H9 (cell line): ENCODE data around the gene TRIM44. TPM values are rescaled to one million over a fixed set of nuclear protein-coding genes. Genes with fewer than 3 reads are reported as not detected.

Source experiments
- DNase-seq: peaks from one replicate; pipeline ENCODE4 v3.0.0-alpha.2; 2017
- H2AFZ ChIP-seq: one replicate; pipeline ENCODE4 v1.6.1; 2013; ENCODE audit warnings: mild to moderate bottlenecking, low read length, control low read depth, moderate library complexity
- H2AK5ac ChIP-seq: 2 replicates; pipeline ENCODE4 v1.6.1; 2013; ENCODE audit warnings: low read length, control low read depth, mixed read lengths; ENCODE audit not compliant: insufficient read length
- H2BK120ac ChIP-seq: one replicate; pipeline ENCODE4 v1.6.1; 2013; ENCODE audit warnings: low read depth, mild to moderate bottlenecking, low read length, control low read depth, inconsistent platforms; ENCODE audit not compliant: poor library complexity, severe bottlenecking
- H2BK12ac ChIP-seq: 2 replicates; pipeline ENCODE4 v1.6.1; 2013; ENCODE audit warnings: low read length, control low read depth, mixed read lengths, low read depth; ENCODE audit not compliant: insufficient read length
- H2BK15ac ChIP-seq: 2 replicates; pipeline ENCODE4 v1.6.1; 2013; ENCODE audit warnings: low read depth, low read length, control low read depth
- H2BK20ac ChIP-seq: one replicate; pipeline ENCODE4 v1.6.1; 2013; ENCODE audit warnings: low read depth, mild to moderate bottlenecking, low read length, control low read depth, inconsistent platforms; ENCODE audit not compliant: poor library complexity, severe bottlenecking
- H2BK5ac ChIP-seq: 2 replicates; pipeline ENCODE4 v1.6.1; 2013; ENCODE audit warnings: low read length, control low read depth, mixed read lengths; ENCODE audit not compliant: insufficient read length
- H3K14ac ChIP-seq: 2 replicates; pipeline ENCODE4 v1.6.1; 2013; ENCODE audit warnings: low read length, control low read depth; ENCODE audit not compliant: insufficient read depth
- H3K18ac ChIP-seq: 2 replicates; pipeline ENCODE4 v1.6.1; 2013; ENCODE audit warnings: low read depth, mild to moderate bottlenecking, mixed read lengths, low read length, control low read depth; ENCODE audit not compliant: insufficient read length
- H3K23ac ChIP-seq: 2 replicates; pipeline ENCODE4 v1.6.1; 2013; ENCODE audit warnings: low read length, control low read depth, mixed read lengths, low read depth; ENCODE audit not compliant: insufficient read length
- H3K23me2 ChIP-seq: 2 replicates; pipeline ENCODE4 v1.6.1; 2013; ENCODE audit warnings: low read depth, mild to moderate bottlenecking, mixed read lengths, low read length, control low read depth; ENCODE audit not compliant: insufficient read length, poor library complexity, severe bottlenecking
- H3K27ac ChIP-seq: 2 replicates; pipeline ENCODE4 v1.5.1; 2013; ENCODE audit warnings: low read length, control low read depth, mixed read lengths, low read depth; ENCODE audit not compliant: insufficient read length
- H3K27me3 ChIP-seq: 2 replicates; pipeline ENCODE4 v1.6.1; 2013; ENCODE audit warnings: low read length, control low read depth, inconsistent platforms; ENCODE audit not compliant: insufficient read depth
- H3K4ac ChIP-seq: 2 replicates; pipeline ENCODE4 v1.6.1; 2013; ENCODE audit warnings: low read depth, mild to moderate bottlenecking, control low read depth, inconsistent platforms, low read length, moderate library complexity
- H3K4me1 ChIP-seq: 2 replicates; pipeline ENCODE4 v1.6.1; 2013; ENCODE audit warnings: low read length, control low read depth, inconsistent platforms; ENCODE audit not compliant: insufficient read depth
- H3K4me2 ChIP-seq: 2 replicates; pipeline ENCODE4 v1.6.1; 2013; ENCODE audit warnings: low read length, control low read depth, mixed read lengths; ENCODE audit not compliant: insufficient read length, insufficient read depth
- H3K56ac ChIP-seq: 2 replicates; pipeline ENCODE4 v1.6.1; 2013; ENCODE audit warnings: low read depth, mild to moderate bottlenecking, mixed read lengths, low read length, control low read depth; ENCODE audit not compliant: insufficient read length
- H3K79me1 ChIP-seq: 2 replicates; pipeline ENCODE4 v1.6.1; 2013; ENCODE audit warnings: low read depth, mild to moderate bottlenecking, moderate library complexity, low read length, control low read depth, inconsistent platforms; ENCODE audit not compliant: insufficient read depth, poor library complexity, severe bottlenecking
- H3K79me2 ChIP-seq: 2 replicates; pipeline ENCODE4 v1.6.1; 2013; ENCODE audit warnings: low read length, control low read depth, inconsistent platforms; ENCODE audit not compliant: insufficient read depth
- H3K9ac ChIP-seq: 2 replicates; pipeline ENCODE4 v1.6.1; 2013; ENCODE audit warnings: low read length, control low read depth, mixed read lengths; ENCODE audit not compliant: insufficient read length; ENCODE audit errors: extremely low read depth
- H3K9me3 ChIP-seq: one replicate; pipeline ENCODE4 v1.6.1; 2013; ENCODE audit warnings: low read depth, low read length, inconsistent platforms; ENCODE audit not compliant: control insufficient read depth
- H3T11ph ChIP-seq: one replicate; pipeline ENCODE4 v1.6.1; 2013; ENCODE audit warnings: mild to moderate bottlenecking, low read length, control low read depth, inconsistent platforms
- H4K20me1 ChIP-seq: one replicate; pipeline ENCODE4 v1.6.1; 2013; ENCODE audit not compliant: control insufficient read depth, insufficient read length, insufficient read depth
- H4K5ac ChIP-seq: 2 replicates; pipeline ENCODE4 v1.6.1; 2013; ENCODE audit warnings: low read depth, mild to moderate bottlenecking, mixed read lengths, low read length, control low read depth; ENCODE audit not compliant: insufficient read length
- H4K8ac ChIP-seq: replicated peaks from 2 replicates; pipeline ENCODE4 v1.6.1; 2013; ENCODE audit warnings: low read length, control low read depth, mixed read lengths, low read depth; ENCODE audit not compliant: insufficient read length
- H4K91ac ChIP-seq: 2 replicates; pipeline ENCODE4 v1.6.1; 2013; ENCODE audit warnings: low read depth, mild to moderate bottlenecking, moderate library complexity, mixed read lengths, low read length, control low read depth; ENCODE audit not compliant: insufficient read length
- H3K27ac Mint-ChIP-seq, 3 experiments: 2 replicates in 2 of 3; 3 replicates in 1 of 3; pipeline ENCODE4 v1.8.0; 2020 to 2021; ENCODE audit warnings: mixed read lengths in 3 of 3, mild to moderate bottlenecking in 1 of 3, moderate library complexity in 1 of 3
- H3K27me3 Mint-ChIP-seq: 2 replicates; pipeline ENCODE4 v1.8.0; 2021; ENCODE audit warnings: low read depth, mild to moderate bottlenecking, moderate library complexity, mixed read lengths
- H3K36me3 Mint-ChIP-seq, 3 experiments: 2 replicates in 2 of 3; 3 replicates in 1 of 3; pipeline ENCODE4 v1.8.0; 2020 to 2021; ENCODE audit warnings: low read depth in 3 of 3, mixed read lengths in 3 of 3; ENCODE audit not compliant: insufficient read depth in 1 of 3
- H3K4me1 Mint-ChIP-seq, 2 experiments: 2 replicates each; pipeline ENCODE4 v1.8.0; 2020; ENCODE audit warnings: mixed read lengths in 2 of 2
- H3K4me3 Mint-ChIP-seq, 2 experiments: 2 replicates in 1 of 2; 3 replicates in 1 of 2; pipeline ENCODE4 v1.8.0; 2020 to 2021; ENCODE audit warnings: mild to moderate bottlenecking in 2 of 2, mixed read lengths in 2 of 2, moderate library complexity in 1 of 2
- H3K9me3 Mint-ChIP-seq, 2 experiments: 2 replicates in 1 of 2; 3 replicates in 1 of 2; pipeline ENCODE4 v1.8.0; 2020; ENCODE audit warnings: mild to moderate bottlenecking in 2 of 2, mixed read lengths in 2 of 2, moderate library complexity in 1 of 2
- CTCF ChIP-seq: fragments of 200-600 bp; sonication (generic); conservative IDR thresholded peaks from 3 replicates; pipeline ENCODE4 v1.8.0; 2021; ENCODE audit warnings: antibody characterized with exemption, mild to moderate bottlenecking
- WGBS: extraction: QIAGEN DNeasy Blood & Tissue Kit; methylation state at CpG from one replicate; pipeline ENCODE4 v1.1.7; 2013; ENCODE audit warnings: missing lambda C conversion rate, low lambda C conversion rate, mixed read lengths; ENCODE audit not compliant: insufficient read length; ENCODE audit errors: extremely low coverage; 5-methylcytosine and 5-hydroxymethylcytosine counted together
- total RNA-seq: library from RNA; stranded (reverse); gene quantifications from 2 replicates; pipeline ENCODE4 v1.2.1, GENCODE V29; 2021

The TRIM44 gene
- total RNA-seq, 1 experiment from 2014 or later = 37.7 TPM

GRCh38 chr11:35680506-35680905, 17.9 kb downstream of the TRIM44 start:
- Mint-ChIP-seq H3K27ac (no peak overlapping the region), H3K27me3 (no peaks in the 10 kb centered on the region), H3K9me3 (no peaks in the 10 kb centered on the region), H3K4me3 (no peak overlapping the region), H3K4me1 (peaks cover 6 to 14% of the 10 kb centered on the region in 2 experiments), H3K36me3 (peaks cover 2 to 6% (median 5%) of the 10 kb centered on the region in 3 experiments; a peak in 4 of 7 replicates)
- Histone ChIP-seq H3K79me1 (no peaks in the 10 kb centered on the region), H3K4me2 (no peak overlapping the region), H3K18ac (no peak overlapping the region), H3K4ac (no peak overlapping the region), H2BK20ac (no peak overlapping the region), H4K91ac (no peak overlapping the region), H3K79me2 (peaks cover 3% of the 10 kb centered on the region; the same call in 1 of the 2 replicates), H3K27me3 (no peaks in the 10 kb centered on the region), H2BK5ac (no peak overlapping the region), H3T11ph (no peak overlapping the region), H3K4me1 (no peaks in the 10 kb centered on the region), H4K8ac (no peak overlapping the region), H2AK5ac (no peak overlapping the region), H3K14ac (no peak overlapping the region), H3K9ac (no peak overlapping the region), H2AFZ (no peak overlapping the region), H2BK12ac (no peak overlapping the region), H2BK15ac (no peak overlapping the region), H4K5ac (no peak overlapping the region), H3K27ac (no peak overlapping the region), H2BK120ac (no peak overlapping the region), H3K23me2 (no peaks in the 10 kb centered on the region), H3K9me3 (no peaks in the 10 kb centered on the region), H3K23ac (no peak overlapping the region), H4K20me1 (no peaks in the 10 kb centered on the region), H3K56ac (no peak overlapping the region)
- WGBS = no CpG with 5 or more reads among the region's 1 CpG
- DNase-seq = no peak
- no peak for TF ChIP-seq CTCF
